CD4-positive, alpha-beta T cell treated with Interleukin-15 for 1 hour (primary cell): Measurements from ENCODE around the gene MYOZ3.

Source experiments
- DNase-seq: peaks from one replicate; pipeline ENCODE4 v3.0.0-alpha.2; 2020

Gene MYOZ3

GRCh38 chr5:150627731-150628545, 33.1 kb upstream of the MYOZ3 start:
- no peak for DNase-seq

GRCh38 chr5:150628936-150629485, 32.0 kb upstream of the MYOZ3 start:
- no peak for DNase-seq

- DNase-seq = no peak
Observed at GRCh38 chr5:150630016-150630415, 31.0 kb upstream of the MYOZ3 start.

- no peak for DNase-seq
Observed at GRCh38 chr5:150630461-150631325, 30.4 kb upstream of the MYOZ3 start.

- DNase-seq = no peak
Observed at GRCh38 chr5:150631326-150631701, 29.7 kb upstream of the MYOZ3 start.

GRCh38 chr5:150632305-150633160, 28.5 kb upstream of the MYOZ3 start:
- no peak for DNase-seq

GRCh38 chr5:150633429-150633828, 27.6 kb upstream of the MYOZ3 start:
- DNase-seq = no peak

- DNase-seq = no peak
Observed at GRCh38 chr5:150636391-150637244, 24.4 kb upstream of the MYOZ3 start.

- DNase-seq = no peak
Observed at GRCh38 chr5:150637245-150638052, 23.6 kb upstream of the MYOZ3 start.

GRCh38 chr5:150638053-150638444, 23.0 kb upstream of the MYOZ3 start:
- DNase-seq = no peak

- no peak for DNase-seq
Observed at GRCh38 chr5:150638488-150639376, 22.3 kb upstream of the MYOZ3 start.

GRCh38 chr5:150639377-150639692, 21.7 kb upstream of the MYOZ3 start:
- no peak for DNase-seq

- no peak for DNase-seq
Observed at GRCh38 chr5:150639751-150640150, 21.3 kb upstream of the MYOZ3 start.

- DNase-seq = no peak
Observed at GRCh38 chr5:150640311-150641005, 20.6 kb upstream of the MYOZ3 start, which contains the start of gene SYNPO. Gene SYNPO (plus strand): TSS chr5:150640660. CDS start chr5:150648276, 7,616 bp downstream.

GRCh38 chr5:150641006-150641570, 20.0 kb upstream of the MYOZ3 start:
- DNase-seq = no peak

- DNase-seq = no peak
Observed at GRCh38 chr5:150641824-150642566, 19.1 kb upstream of the MYOZ3 start.

- DNase-seq = no peak
Observed at GRCh38 chr5:150642567-150642927, 18.5 kb upstream of the MYOZ3 start.
